ENCODE results near the gene C5orf58.

Gene C5orf58

DNA sequence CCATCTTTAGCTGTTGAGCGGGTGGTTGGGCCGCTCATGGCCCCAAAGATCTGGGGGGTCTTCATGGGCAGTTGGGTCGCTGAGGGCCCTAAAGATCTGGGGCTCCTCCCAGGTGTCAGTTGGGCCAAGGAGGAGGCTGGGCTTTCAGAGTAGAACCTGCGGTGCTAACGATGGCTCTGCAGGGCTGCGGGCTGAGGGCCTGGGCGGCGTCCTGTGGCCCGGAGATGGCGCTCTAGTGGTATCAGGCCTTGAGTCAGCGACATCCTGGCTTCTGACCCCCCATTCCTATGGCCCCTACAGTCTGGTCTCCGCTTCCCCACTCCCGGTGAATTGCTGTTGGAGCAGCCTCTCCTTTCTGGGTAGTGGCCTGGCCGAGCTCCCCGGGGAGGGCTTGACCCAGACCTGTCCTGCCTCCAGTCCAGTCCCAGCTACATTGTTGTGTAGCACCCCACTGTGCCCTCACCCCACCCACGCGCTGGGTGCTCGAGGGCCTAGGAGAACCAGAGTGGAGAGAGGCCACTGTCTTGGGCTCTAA lies 640 bp downstream of the C5orf58 start:
- Histone ChIP-seq H3K4me3 (ENCODE audit: low read length, poor library complexity, severe bottlenecking) (no peak overlapping the region), H3K79me2 (ENCODE audit: insufficient read depth, low read length) (no peaks in the 10 kb centered on the region), H3K36me3 (ENCODE audit: insufficient read depth, low read length) (no peaks in the 10 kb centered on the region), H3K4me1 (ENCODE audit: insufficient read depth, low read length, poor library complexity, severe bottlenecking) (no peaks in the 10 kb centered on the region), H3K27me3 (ENCODE audit: insufficient read depth, low read length, poor library complexity, severe bottlenecking) (no peaks in the 10 kb centered on the region), H3F3A (ENCODE audit: low read depth) (no peaks in the 10 kb centered on the region), H3K4me2 (ENCODE audit: low read depth, low read length, poor library complexity, severe bottlenecking) (no peak overlapping the region), H3K9me3 (ENCODE audit: insufficient read depth, low read depth, low read length) (no peaks in the 10 kb centered on the region), H2AFZ (ENCODE audit: low read length) (no peak overlapping the region), H3K9me2 (replicated peaks; ENCODE audit: low read depth, low read length) (no peaks in the 10 kb centered on the region), H3K9ac (ENCODE audit: low read depth, low read length, poor library complexity, severe bottlenecking) (no peak overlapping the region), H4K20me1 (ENCODE audit: insufficient read depth, low read length, poor library complexity, severe bottlenecking) (no peaks in the 10 kb centered on the region)
- no peak for TF ChIP-seq CTCF (conservative IDR thresholded peaks at IDR 0.05; ENCODE audit: low read length)
- no peak for TF ChIP-seq EZH2phosphoT487 (IDR thresholded peaks at IDR 0.05; ENCODE audit: borderline replicate concordance)

DNA sequence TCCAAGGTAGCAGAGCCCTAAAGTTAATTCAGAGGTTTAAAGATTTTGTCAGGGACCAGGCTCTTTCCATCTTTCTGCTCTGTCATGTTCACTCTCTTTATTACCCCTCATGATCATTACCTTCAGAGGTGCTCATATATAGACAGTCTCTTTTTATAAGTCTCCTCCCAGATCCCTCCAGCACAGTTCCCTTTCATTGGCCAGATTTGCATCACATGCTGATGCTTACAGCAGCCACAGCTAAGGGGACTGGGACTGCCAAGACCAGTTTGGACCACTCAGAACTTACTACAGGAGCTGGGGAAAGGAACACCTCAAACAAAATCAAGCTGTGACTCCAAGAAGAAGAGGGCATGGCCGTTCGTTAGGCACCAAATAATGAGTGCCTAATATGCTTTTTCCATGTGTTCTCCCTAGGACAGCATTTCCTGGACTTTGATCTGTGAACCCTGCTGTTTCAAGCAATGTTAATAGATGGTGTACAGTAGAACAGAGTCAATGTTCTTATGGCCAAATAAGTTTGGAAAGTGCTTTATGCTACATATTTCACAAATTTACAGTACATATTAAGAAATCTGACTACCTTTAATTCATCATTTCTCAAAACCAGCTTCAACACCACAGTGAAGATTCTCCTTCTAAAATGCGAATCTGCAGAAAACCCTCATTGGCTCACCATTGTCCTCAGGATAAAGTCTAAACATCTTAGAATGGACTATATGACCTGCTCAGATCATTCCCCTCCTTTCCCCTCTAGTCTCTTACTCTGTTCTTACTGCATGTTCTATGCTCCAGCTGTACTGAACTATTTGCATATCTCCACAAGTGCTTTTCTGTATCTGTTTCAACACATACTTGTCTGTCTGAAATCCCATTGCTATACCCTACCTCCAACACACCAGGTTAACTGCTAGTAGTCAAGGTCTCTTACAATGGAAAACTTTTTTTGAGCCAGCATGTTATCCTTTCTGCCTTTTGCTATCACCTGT lies 3.4 kb downstream of the C5orf58 start:
- no peak overlapping the region for H3K4me3 ChIP-seq (ENCODE audit: low read length, poor library complexity, severe bottlenecking)

More for the DNA sequence above, 3.4 kb downstream of the C5orf58 start:
- Histone ChIP-seq H3K9ac (ENCODE audit: low read depth, low read length, poor library complexity, severe bottlenecking) (no peak overlapping the region), H3K9me2 (replicated peaks; ENCODE audit: low read depth, low read length) (no peaks in the 10 kb centered on the region), H3K9me3 (ENCODE audit: insufficient read depth, low read depth, low read length) (no peaks in the 10 kb centered on the region), H3K27me3 (ENCODE audit: insufficient read depth, low read length, poor library complexity, severe bottlenecking) (no peaks in the 10 kb centered on the region), H3K36me3 (ENCODE audit: insufficient read depth, low read length) (no peaks in the 10 kb centered on the region), H3F3A (ENCODE audit: low read depth) (no peaks in the 10 kb centered on the region), H3K4me2 (ENCODE audit: low read depth, low read length, poor library complexity, severe bottlenecking) (no peak overlapping the region), H4K20me1 (ENCODE audit: insufficient read depth, low read length, poor library complexity, severe bottlenecking) (no peaks in the 10 kb centered on the region), H2AFZ (ENCODE audit: low read length) (no peak overlapping the region), H3K79me2 (ENCODE audit: insufficient read depth, low read length) (no peaks in the 10 kb centered on the region), H3K4me1 (ENCODE audit: insufficient read depth, low read length, poor library complexity, severe bottlenecking) (no peaks in the 10 kb centered on the region)
- TF ChIP-seq CTCF (conservative IDR thresholded peaks at IDR 0.05; ENCODE audit: low read length) (no peak), EZH2phosphoT487 (IDR thresholded peaks at IDR 0.05; ENCODE audit: borderline replicate concordance) (no peak)

Measured in Loucy (cell line).